Activated T-cell treated with anti-CD3 and anti-CD28 coated beads, Interleukin-2, amount 50 U/mL, for 4 hours (primary cell): ENCODE measurements around the gene CPED1. TPM values are rescaled to one million over a fixed set of nuclear protein-coding genes. Genes with fewer than 3 reads are reported as not detected.

Source experiments
- ATAC-seq, 2 donors: fragments of 200-7000 bp; cut with Tn5 transposase; one replicate each; pipeline ENCODE4 v1.10.0; 2021
- DNase-seq: peaks from one replicate; pipeline ENCODE4 v3.0.0-alpha.2; 2020
- H3K27me3 Mint-ChIP-seq: one replicate; pipeline ENCODE4 v1.8.0; 2021; ENCODE audit warnings: low read depth, mixed read lengths
- H3K36me3 Mint-ChIP-seq: one replicate; pipeline ENCODE4 v1.8.0; 2022; ENCODE audit warnings: mixed read lengths; ENCODE audit not compliant: insufficient read depth
- H3K4me1 Mint-ChIP-seq: one replicate; pipeline ENCODE4 v1.8.0; 2021; ENCODE audit warnings: low read depth, mixed read lengths
- H3K4me3 Mint-ChIP-seq: one replicate; pipeline ENCODE4 v1.8.0; 2021; ENCODE audit warnings: mild to moderate bottlenecking, moderate library complexity, mixed read lengths
- H3K9me3 Mint-ChIP-seq: one replicate; pipeline ENCODE4 v1.8.0; 2021; ENCODE audit warnings: mixed read lengths
- total RNA-seq, 3 donors: library from RNA; stranded (reverse); gene quantifications; one replicate each; pipeline ENCODE4 v1.2.1, GENCODE V29; 2021

CPED1 gene
- total RNA-seq, 3 donors from 2014 or later: 0.20 to 0.69 (median 0.38) TPM

DNA sequence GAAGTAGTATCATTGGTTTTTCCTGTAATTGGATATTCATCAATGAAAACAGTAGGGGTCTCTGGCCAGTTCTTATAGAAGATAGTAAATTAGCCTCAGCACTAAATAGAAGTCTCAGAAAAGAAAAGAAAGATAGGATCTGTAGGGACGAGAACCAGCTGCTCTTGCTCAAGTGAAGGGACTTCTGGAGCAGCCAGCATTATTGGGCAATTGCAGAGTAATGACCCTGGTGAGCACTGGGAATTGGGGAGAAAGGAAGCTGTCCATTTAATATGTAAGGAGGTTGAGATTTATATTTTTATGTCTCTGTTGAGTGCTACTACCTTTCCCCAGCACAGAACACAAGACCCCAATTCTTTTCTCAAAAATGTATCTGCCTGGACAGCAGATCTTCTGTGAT is 279.1 kb downstream of the CPED1 start:
- Mint-ChIP-seq H3K27me3 (peaks cover 4% of the 10 kb centered on the region), H3K9me3 (no peaks in the 10 kb centered on the region), H3K4me3 (no peak overlapping the region), H3K36me3 (no peaks in the 10 kb centered on the region), H3K4me1 (no peaks in the 10 kb centered on the region)
- ATAC-seq (no peak), DNase-seq (no peak)

- Mint-ChIP-seq H3K4me1 (no peaks in the 10 kb centered on the region), H3K9me3 (no peaks in the 10 kb centered on the region), H3K36me3 (no peaks in the 10 kb centered on the region), H3K4me3 (no peak overlapping the region), H3K27me3 (peaks cover 9% of the 10 kb centered on the region)
- ATAC-seq (no peak), DNase-seq (no peak)
Measured at GRCh38 chr7:121269798-121270197, 281.3 kb downstream of the CPED1 start.

GRCh38 chr7:121271098-121271497 is 282.6 kb downstream of the CPED1 start:
- DNase-seq (no peak), ATAC-seq (no peak)
- Mint-ChIP-seq H3K27me3 (peaks cover 14% of the 10 kb centered on the region), H3K4me3 (no peak overlapping the region), H3K9me3 (no peaks in the 10 kb centered on the region), H3K4me1 (no peaks in the 10 kb centered on the region), H3K36me3 (no peaks in the 10 kb centered on the region)

DNA sequence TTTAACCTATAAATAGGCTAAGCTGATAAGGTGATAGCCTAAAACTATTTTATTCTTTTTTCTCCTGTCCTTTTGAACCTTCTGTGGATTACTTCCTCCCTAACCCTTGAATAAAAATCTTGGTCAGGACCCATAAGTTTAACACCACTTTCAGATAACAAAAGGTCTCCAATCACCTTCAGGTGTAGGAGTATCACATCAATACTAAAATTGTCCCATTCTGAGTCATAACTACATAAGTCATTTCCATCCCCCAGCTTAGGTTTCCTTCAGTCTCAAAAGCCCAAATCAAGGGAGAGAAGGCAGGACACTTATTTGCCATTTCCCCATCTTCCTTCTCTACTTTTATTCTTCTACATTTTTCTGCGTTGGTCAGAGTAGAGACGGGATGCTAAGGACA is 283.4 kb downstream of the CPED1 start:
- Mint-ChIP-seq H3K4me1 (no peaks in the 10 kb centered on the region), H3K36me3 (no peaks in the 10 kb centered on the region), H3K27me3 (peaks cover 20% of the 10 kb centered on the region), H3K9me3 (peaks cover 3% of the 10 kb centered on the region), H3K4me3 (no peak overlapping the region)
- DNase-seq (no peak), ATAC-seq (no peak)

- H3K36me3 Mint-ChIP-seq: no peaks in the 10 kb centered on the region
- DNase-seq: no peak
- H3K4me1 Mint-ChIP-seq: no peaks in the 10 kb centered on the region
Measured at GRCh38 chr7:121272676-121273075, 284.2 kb downstream of the CPED1 start.

DNA sequence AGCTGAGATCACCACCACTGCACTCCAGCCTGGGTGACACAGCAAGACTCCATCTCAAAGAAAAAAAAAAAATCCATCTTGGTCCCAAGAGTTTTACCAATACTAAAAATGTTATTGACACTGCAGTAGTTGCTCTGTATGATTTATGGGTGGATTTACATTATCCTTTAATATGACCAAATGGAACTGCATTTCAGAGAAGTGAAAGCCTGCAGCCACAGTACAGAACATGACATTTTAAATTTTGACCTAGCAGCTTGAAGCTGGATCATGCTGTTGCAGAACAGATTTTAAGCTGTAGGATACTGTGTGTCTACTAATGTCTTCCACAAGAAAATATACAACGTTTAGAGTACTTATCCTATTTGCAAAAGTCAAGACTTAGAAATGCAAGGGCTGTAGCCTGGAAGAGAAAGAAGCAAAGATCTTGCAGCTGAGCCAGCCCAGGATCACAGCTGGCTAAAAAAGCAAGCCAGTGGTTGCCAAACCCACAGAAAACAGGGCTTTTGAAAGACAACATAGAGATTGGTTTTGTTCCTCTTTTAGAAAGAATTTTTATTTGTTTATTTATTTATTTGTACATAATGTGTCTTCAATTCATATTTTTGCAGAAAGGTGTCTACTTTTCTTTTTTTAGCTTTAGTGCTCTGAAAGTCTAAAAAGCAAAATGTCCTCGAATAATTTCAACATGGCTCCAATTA is 285.1 kb downstream of the CPED1 start:
- H3K9me3 Mint-ChIP-seq: peaks cover 3% of the 10 kb centered on the region
- no peaks in the 10 kb centered on the region for H3K36me3 Mint-ChIP-seq
- H3K4me3 Mint-ChIP-seq: no peak overlapping the region
- no peak for DNase-seq
- H3K27me3 Mint-ChIP-seq: peaks cover 29% of the 10 kb centered on the region
- peaks cover 3% of the 10 kb centered on the region for H3K4me1 Mint-ChIP-seq
- no peak for ATAC-seq

More at GRCh38 chr7:121272676-121273075, 284.2 kb downstream of the CPED1 start:
- Mint-ChIP-seq H3K27me3 (peaks cover 26% of the 10 kb centered on the region), H3K4me3 (no peak overlapping the region), H3K9me3 (peaks cover 3% of the 10 kb centered on the region)
- ATAC-seq: no peak

- no peak for ATAC-seq
Measured at GRCh38 chr7:121274467-121274866, 286.0 kb downstream of the CPED1 start.

DNA sequence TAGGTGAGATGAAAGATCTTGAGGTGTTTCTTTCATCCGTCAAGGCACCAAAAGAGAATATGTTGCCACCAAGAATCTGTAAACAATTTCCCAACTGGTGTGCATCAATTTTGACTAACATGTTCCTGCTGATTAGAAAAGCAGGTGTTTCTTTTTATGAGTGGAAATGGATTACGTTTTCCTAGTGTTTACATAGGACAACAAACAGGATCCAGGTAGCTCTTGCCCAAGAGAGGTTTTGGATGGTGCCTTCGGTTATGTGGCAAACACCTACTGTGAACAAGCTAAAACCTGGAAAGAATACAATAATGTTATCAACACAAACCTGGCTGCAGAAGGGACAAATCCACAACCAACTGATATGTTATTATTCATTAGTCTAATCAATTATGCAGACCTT is 286.7 kb downstream of the CPED1 start:
- no peak for DNase-seq
- Mint-ChIP-seq H3K4me3 (no peak overlapping the region), H3K9me3 (peaks cover 3% of the 10 kb centered on the region), H3K4me1 (peaks cover 9% of the 10 kb centered on the region), H3K36me3 (no peaks in the 10 kb centered on the region), H3K27me3 (peaks cover 29% of the 10 kb centered on the region)
- no peak for ATAC-seq

More at GRCh38 chr7:121274467-121274866, 286.0 kb downstream of the CPED1 start:
- Mint-ChIP-seq H3K36me3 (no peaks in the 10 kb centered on the region), H3K9me3 (peaks cover 3% of the 10 kb centered on the region), H3K4me1 (peaks cover 7% of the 10 kb centered on the region), H3K27me3 (peaks cover 29% of the 10 kb centered on the region), H3K4me3 (no peak overlapping the region)
- DNase-seq: no peak

GRCh38 chr7:121276313-121276712 is 287.8 kb downstream of the CPED1 start:
- no peak for DNase-seq
- no peaks in the 10 kb centered on the region for H3K36me3 Mint-ChIP-seq
- ATAC-seq: no peak
- peaks cover 9% of the 10 kb centered on the region for H3K4me1 Mint-ChIP-seq
- H3K27me3 Mint-ChIP-seq: peaks cover 29% of the 10 kb centered on the region
- peaks cover 3% of the 10 kb centered on the region for H3K9me3 Mint-ChIP-seq
- no peak overlapping the region for H3K4me3 Mint-ChIP-seq

DNA sequence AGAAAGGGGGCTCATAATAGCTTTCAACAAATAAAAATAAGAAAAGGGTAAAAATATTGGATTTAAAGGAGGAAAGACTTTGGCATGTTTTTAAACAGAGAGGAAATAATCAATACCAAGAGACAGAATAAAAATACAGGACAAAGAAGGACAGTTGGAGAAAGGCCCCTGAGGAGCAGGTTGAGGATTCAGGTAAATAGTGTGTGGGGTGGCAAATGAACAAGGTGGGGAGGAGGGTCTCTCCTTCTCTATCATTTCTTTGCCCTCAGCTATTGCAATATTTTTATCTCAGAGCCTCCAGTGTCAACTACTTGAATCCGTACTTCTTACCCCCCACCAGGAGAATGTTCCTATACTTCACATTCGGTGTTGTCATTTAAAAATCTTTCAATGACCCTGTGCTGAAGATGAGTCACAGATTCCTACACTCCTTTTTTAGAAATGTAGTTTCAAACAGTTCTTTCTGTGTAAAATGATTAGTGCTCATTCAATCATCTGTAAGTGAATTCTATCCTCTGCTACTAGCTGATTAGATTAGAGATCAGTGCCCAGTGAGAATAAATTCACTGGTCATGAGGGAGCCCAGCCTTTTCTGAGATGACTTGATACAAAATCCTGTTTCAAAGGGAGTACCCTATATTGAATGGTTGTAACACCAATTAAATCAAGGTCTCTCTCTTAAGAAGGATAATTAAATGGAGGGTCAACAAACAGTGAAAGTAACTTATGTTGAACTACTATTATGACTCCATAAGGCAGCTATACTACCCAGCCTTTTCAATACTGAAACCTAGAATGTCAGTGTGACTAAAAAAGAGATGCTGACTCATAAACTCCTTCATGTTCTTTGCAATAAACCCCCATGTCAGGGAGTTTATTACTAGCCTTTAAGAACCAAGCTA is 289.9 kb downstream of the CPED1 start:
- Mint-ChIP-seq H3K36me3 (no peaks in the 10 kb centered on the region), H3K9me3 (peaks cover 3% of the 10 kb centered on the region), H3K4me3 (no peak overlapping the region), H3K4me1 (peaks cover 9% of the 10 kb centered on the region), H3K27me3 (peaks cover 20% of the 10 kb centered on the region)
- DNase-seq (no peak), ATAC-seq (peak; percentile 80 to 81)

GRCh38 chr7:121279060-121279620 is 290.6 kb downstream of the CPED1 start:
- ATAC-seq: peak in 1 of 2 donors; percentile 17
- peaks cover 20% of the 10 kb centered on the region for H3K27me3 Mint-ChIP-seq
- peaks cover 3% of the 10 kb centered on the region for H3K9me3 Mint-ChIP-seq
- no peak overlapping the region for H3K4me3 Mint-ChIP-seq
- DNase-seq: no peak
- peaks cover 9% of the 10 kb centered on the region for H3K4me1 Mint-ChIP-seq
- H3K36me3 Mint-ChIP-seq: no peaks in the 10 kb centered on the region

DNA sequence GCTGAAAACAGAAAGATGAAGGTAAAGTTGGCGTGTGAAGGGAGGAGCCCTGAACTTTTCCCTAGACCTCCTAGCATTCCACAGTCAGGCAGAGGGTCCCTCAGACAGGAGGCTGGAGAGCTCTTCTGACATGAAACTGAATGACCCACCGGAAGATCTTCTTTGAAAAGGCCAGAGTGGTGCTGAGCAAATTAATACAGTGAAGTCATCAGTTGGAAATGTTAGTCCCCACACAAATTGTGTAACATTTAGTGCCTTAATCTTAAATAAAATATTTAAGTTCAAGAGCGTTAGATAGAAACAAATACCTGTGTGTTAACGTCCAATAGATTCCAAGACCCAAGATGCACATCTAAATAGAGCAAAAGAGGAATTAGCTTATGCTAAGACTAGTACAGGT is 291.3 kb downstream of the CPED1 start:
- Mint-ChIP-seq H3K9me3 (peaks cover 5% of the 10 kb centered on the region), H3K4me3 (no peak overlapping the region), H3K27me3 (peaks cover 22% of the 10 kb centered on the region), H3K36me3 (no peaks in the 10 kb centered on the region), H3K4me1 (peaks cover 9% of the 10 kb centered on the region)
- DNase-seq (no peak), ATAC-seq (no peak)

GRCh38 chr7:121280656-121281055 is 292.1 kb downstream of the CPED1 start:
- Mint-ChIP-seq H3K4me3 (no peak overlapping the region), H3K9me3 (peaks cover 13% of the 10 kb centered on the region), H3K4me1 (peaks cover 9% of the 10 kb centered on the region), H3K36me3 (no peaks in the 10 kb centered on the region), H3K27me3 (peaks cover 19% of the 10 kb centered on the region)
- ATAC-seq (no peak), DNase-seq (no peak)

DNA sequence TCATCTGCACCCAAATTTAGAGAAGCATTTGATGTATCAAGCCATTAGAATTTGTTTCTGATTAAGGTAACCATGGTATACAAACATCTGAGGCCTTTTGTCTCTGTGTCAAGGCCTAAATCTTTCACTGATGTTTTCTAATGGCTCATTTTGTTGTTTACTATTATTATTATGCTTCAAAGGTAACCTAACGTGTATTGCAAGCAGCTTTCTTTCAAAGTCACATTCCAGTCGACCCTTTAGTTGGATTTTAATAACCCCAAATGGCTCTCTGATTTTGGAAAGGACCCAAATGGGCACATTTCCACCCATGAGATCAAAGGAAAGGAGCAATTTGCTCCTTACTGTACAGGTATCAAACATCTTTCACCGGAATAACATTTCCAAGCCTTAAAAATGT is 293.6 kb downstream of the CPED1 start:
- no peak for DNase-seq
- Mint-ChIP-seq H3K27me3 (peaks cover 10% of the 10 kb centered on the region), H3K4me1 (peaks cover 11% of the 10 kb centered on the region), H3K36me3 (no peaks in the 10 kb centered on the region), H3K4me3 (no peak overlapping the region), H3K9me3 (peaks cover 13% of the 10 kb centered on the region)
- no peak for ATAC-seq
